ENCODE results near the gene BCAR1. TPM values are rescaled to one million over a fixed set of nuclear protein-coding genes. Genes with fewer than 3 reads are reported as not detected.

The BCAR1 gene
- total RNA-seq, 4 donors from 2014 or later = 14.1 to 34.1 (median 16.1) TPM

GRCh38 chr16:75238853-75239541, 12.4 kb downstream of the BCAR1 start:
- TF ChIP-seq CTCF (IDR thresholded peaks at IDR 0.05; ENCODE audit: low read depth) = no peak

GRCh38 chr16:75238132-75238852, 13.1 kb downstream of the BCAR1 start:
- no peak for TF ChIP-seq CTCF (IDR thresholded peaks at IDR 0.05; ENCODE audit: low read depth)

- TF ChIP-seq CTCF (IDR thresholded peaks at IDR 0.05; ENCODE audit: low read depth) = no peak
Measured at GRCh38 chr16:75237398-75238131, 13.9 kb downstream of the BCAR1 start.

- no peak for TF ChIP-seq CTCF (IDR thresholded peaks at IDR 0.05; ENCODE audit: low read depth)
Measured at GRCh38 chr16:75236736-75237397, 14.6 kb downstream of the BCAR1 start.

- TF ChIP-seq CTCF (IDR thresholded peaks at IDR 0.05; ENCODE audit: low read depth) = no peak
Measured at GRCh38 chr16:75236232-75236631, 15.2 kb downstream of the BCAR1 start.

- no peak for TF ChIP-seq CTCF (IDR thresholded peaks at IDR 0.05; ENCODE audit: low read depth)
Measured at GRCh38 chr16:75235721-75236193, 15.7 kb downstream of the BCAR1 start.
